ENCODE results near the gene TIAM2.

Gene TIAM2

DNA sequence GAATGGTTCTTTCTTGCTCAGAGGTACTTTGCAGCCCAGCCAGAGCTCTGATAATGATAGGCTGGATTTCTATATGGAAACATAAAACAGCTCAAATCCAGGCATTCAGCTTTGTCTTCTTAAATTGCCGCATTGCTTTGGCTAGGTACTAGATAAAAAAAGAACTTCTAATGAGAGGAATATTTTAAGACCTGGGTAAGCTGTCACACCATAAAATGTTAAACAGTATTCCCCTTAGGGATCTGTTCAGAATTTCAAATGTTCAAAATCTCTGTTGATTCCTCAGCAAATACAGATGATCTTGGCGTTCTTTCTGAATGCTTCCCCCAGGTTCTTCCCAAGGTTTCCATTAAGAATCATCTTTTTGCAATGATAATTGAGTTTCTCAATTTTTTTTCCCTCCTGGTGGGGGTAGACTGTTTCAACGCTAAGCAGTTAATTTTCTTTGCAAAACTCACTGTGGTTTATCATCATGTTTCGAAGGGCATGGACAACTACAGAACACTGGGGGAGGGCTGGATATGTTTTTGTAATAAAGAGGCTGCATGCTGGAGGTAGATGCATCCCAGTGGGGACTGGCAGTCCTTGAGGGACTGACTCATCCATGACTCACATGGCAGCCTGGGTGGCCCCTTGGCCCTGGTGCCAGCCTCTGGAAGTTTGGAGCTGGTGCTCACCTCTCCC is 31.0 kb downstream of the TIAM2 start:
- DNase-seq, result no peak

DNA sequence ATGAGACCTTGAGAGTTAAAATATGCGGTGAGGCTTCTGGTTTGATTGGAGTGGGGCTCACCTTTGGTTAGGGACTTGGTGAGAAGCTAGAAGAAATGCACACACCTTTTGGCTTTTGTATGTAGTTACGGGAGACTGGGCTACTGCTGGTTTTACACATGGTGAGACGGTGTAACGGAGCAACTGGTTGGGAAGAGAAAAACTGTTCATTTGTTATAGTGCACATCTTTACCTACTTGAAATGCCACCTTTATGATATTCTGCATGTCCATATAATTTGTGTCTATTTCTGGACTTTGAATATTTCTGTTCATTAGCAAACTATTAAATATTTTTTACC is 31.6 kb downstream of the TIAM2 start:
- DNase-seq, result no peak

GRCh38 chr6:155030148-155030720 is 35.1 kb downstream of the TIAM2 start:
- DNase-seq, result no peak

DNA sequence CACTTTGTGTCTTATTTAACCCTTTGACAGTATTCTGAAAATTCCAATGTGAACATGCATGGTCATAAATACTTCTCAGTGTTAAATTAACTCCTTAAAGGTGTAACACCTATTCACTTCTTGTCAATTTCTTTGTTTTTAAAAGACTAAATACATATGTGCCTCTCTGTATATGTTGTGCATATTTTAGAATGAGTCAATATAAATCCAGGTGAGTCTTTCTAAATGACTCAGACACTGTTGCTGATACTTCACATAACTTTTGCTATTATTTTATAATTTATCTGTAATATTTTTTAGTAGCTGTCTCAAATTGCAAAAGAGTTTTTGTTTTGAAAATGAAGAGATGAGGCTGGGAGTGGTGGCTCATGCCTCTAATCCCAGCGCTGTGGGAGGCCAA is 36.0 kb downstream of the TIAM2 start:
- DNase-seq, result no peak

GRCh38 chr6:155033021-155033791 is 38.1 kb downstream of the TIAM2 start:
- no peak for DNase-seq

DNA sequence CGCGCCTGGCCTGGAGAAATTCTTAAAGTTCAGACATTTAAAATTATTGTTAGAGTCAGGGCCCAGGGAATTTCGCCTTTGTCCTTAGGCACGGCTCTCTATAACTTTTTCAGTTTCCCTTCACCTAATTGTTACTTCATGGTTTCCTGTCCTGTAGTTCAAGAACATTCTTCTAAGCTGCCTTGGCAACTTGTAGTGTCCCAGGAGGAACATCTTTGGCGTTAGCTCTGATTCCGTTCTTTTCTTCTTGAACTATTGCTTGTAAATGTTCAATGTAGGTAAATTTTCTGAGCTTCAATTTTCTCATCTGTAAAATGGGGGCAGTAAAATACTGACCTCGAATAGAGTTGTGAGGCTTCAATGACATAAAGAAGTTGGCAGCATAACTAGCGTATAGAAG is 41.8 kb downstream of the TIAM2 start:
- DNase-seq, result no peak

GRCh38 chr6:155038104-155038503 is 43.0 kb downstream of the TIAM2 start:
- no peak for DNase-seq

DNA sequence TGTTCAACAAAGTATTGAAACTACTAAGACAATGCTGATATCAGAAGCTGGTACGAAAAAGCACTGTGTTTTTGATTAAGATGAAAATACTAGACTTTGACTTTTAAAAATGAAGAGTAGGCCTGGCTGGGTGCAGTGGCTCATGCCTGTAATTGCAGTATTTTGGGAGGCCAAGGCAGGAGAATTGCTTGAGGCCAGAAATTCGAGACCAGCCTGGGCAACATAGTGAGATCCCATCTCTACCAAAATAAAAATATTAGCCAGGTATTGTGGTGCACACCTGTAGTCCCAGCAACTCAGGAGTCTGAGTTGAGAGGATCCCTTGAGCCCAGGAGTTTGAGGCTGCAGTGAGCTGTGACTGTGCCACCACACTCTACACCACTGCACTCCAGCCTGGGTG is 43.4 kb downstream of the TIAM2 start:
- DNase-seq, result no peak

DNA sequence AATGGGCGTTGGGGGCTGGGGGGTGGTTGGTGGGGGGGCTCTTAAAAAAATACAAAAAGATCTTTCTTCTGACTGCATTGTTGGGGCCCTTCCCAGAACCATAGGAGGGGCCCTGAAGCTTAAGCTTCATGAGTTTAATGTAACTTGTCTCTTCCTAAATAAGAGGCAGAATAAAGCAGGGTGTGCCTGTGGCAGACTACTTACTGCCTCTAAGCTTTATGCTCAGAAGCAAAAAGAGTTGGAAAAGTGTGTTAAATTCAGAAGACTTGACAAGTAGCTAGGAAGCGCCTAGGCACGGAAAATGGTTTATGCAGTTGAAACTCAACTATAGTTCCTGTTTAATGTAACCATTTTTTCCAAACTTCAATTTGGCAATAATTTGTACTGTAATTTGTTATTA is 44.5 kb downstream of the TIAM2 start:
- no peak for DNase-seq

DNA sequence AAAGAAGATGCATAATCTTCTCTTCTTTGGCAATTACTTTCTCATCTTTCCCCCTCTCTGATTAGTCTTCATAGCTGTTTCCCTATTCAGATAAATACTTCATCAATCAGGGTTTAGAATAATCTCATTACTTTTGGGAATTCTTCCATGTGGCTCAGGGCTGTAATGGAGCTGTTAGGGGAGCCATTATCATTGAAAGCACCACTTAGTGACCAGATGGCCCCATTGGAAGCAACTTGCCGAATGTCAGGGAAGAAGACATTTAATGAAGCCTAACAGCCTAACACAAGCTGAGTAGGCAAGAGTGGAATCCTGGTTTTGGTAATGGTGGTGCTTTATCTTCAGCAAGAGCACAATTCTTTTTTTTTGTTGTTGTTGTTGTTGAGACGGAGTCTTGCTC is 45.0 kb downstream of the TIAM2 start:
- no peak for DNase-seq

DNA sequence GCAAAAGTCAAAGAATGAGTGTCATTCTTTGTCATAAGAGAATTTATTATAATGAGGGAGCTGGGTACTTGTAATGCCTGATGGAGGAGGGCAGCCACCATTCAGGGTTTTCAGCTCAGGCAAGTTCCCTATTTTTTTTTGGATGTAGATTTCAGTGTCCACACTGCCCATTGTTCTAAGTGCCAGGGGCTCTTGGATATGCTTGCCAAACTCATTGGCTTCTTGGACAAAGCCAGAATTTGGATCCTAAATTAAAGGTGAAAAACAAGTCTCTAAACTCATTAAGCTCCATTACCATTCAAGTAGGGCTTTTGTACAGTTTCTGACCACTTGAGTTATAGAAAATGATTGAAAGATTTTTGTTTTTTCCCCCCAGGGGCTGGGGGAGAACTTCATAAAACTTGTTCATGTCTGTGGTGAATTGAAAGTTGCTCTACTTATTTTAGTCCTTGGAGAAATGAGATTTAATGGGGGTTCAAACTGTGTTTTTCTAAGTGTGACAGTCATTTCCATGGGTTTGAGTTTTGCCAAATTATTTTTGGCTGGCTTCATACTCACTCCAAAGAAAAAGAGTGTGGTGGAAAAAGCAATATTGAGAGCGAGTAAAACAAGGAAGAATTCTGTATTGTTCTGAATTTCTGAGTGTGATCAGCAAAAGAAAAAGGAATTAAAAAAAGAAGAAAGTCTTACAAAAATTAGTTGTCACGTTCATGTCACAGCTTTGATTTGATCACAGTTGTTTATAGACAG is 46.0 kb downstream of the TIAM2 start:
- DNase-seq, result no peak

DNA sequence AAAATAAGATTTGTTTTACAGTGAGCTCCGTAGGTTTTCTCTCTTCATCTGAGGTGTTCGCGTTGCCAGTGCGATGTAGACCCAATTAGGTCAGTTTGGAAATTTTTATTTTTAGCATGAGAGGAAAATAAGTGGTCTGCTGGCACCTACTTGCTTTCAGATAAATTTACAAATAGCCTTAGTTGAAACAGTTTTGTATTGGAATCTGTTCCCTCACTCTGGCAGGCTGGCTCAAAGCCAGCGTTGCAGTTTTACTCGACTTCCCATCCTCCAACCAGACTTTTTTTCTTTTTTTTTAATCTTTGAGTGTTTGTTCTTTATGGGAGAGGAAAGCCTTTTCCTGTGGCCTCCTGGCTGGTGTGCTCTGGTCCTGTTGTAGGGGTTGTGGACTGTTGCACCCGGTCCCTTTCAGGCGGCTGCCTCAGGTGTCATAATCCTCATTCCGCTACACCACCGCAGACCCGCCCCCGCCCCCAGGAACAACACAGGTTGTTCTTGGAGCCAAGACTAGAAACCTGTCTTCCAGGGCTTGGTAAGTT is 46.7 kb downstream of the TIAM2 start:
- no peak for DNase-seq

DNA sequence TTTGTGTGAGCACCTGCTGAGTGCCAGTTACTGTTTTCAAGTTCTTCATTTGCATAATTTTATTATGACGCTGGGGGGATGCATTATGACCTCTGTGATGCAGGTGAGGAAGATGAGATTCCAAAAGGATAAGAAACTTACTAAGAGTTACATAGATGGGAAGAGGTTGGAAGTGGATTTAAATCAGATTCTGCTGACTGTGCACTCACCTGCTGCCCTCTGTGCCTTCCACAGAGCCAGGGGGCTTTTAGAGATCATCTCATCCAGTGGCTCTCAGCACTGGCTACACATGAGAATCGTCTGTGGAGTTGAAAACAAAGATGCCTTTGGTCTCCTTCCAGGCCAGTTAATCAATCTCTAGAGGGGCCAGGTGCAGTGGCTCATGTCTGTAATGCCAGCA is 47.9 kb downstream of the TIAM2 start:
- DNase-seq, result no peak

DNA sequence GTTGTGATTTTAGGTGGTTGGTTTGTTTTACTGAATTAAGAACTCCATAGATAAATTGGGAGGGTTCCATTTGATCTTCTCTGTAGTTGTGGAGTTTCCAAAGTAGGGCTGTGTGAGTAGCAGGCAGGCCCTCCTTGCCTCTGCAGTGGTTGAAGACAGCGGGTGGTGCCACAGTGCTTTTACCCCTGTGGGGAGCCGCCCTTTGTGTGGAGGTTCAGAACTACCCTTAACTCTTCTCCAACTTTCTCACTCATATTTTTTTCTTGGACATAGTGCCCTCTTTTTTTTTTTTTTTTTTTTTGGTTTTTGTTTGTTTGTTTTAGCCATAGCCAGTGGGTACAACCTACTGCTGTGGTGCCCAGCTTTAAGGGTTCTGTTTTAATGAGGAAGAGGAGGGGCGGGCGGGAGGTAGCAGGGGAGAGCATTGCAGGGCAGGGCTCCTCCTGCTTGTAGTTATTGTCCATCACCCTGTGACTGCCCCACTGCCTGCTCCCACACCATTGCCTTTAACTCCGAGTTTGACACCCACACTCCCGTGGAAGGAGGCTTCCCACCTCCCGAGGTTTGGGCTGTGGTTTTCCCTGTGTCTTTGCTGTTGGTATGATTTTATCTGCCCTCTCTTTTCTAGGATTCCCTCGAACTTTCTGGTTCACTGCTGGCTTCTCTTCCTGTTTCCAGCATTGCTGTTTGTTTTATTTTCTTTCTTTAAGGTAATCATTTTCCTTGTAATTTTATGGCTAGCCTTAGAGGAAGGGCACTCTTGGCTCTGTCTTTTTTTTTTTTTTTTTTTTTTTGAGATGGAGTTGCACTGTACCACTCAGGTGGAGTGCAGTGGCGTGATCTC is 50.7 kb downstream of the TIAM2 start:
- no peak for DNase-seq

- DNase-seq, result no peak
Observed at GRCh38 chr6:155047523-155047922, 52.4 kb downstream of the TIAM2 start.

GRCh38 chr6:155050311-155050710 is 55.2 kb downstream of the TIAM2 start:
- DNase-seq, result peak; percentile 73

- DNase-seq, result no peak
Observed at GRCh38 chr6:155054491-155055250, 59.6 kb downstream of the TIAM2 start.

- no peak for DNase-seq
Observed at GRCh38 chr6:155055729-155056128, 60.6 kb downstream of the TIAM2 start.

DNA sequence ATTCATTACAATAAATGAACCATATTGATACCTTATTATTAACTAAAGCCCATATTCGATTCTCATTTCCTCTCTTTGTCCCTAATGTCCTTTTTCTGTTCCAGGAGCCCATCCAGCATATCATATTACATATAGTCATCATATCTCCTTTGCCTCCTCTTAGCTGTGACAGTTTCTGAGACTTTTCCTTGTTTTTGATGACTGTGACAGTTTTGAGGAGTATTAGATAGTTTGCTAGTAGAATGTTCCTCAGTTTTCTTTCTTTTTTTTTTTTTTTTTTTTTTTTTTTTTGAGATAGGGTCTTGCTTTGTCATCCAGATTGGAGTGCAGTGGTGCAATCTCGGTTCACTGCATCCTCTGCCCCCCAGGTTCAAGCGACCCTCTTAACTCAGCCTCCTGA is 61.6 kb downstream of the TIAM2 start:
- DNase-seq, result no peak

GRCh38 chr6:155061381-155061780 is 66.3 kb downstream of the TIAM2 start:
- no peak for DNase-seq

GRCh38 chr6:155062866-155063341 is 67.8 kb downstream of the TIAM2 start:
- no peak for DNase-seq

GRCh38 chr6:155064303-155064702 is 69.2 kb downstream of the TIAM2 start:
- no peak for DNase-seq
